SU-DHL-6 (cell line): ENCODE measurements around the gene CAPZA1.

Source experiments
- H2AFZ ChIP-seq: fragments of 200-600 bp; sonication (generic); 2 replicates; pipeline ENCODE4 v1.6.1; 2014; ENCODE audit warnings: low read depth, mild to moderate bottlenecking, moderate library complexity, mixed read lengths, antibody characterized with exemption, low read length; ENCODE audit not compliant: severe bottlenecking
- H3F3A ChIP-seq: fragments of 200-600 bp; shearing (Covaris generic); 2 replicates; pipeline ENCODE4 v1.6.0; 2016; ENCODE audit warnings: antibody characterized with exemption, mild to moderate bottlenecking; ENCODE audit not compliant: insufficient read depth
- H3K27ac ChIP-seq: fragments of 200-600 bp; sonication (generic); 2 replicates; pipeline ENCODE4 v1.5.1; 2016; ENCODE audit warnings: low read depth, mild to moderate bottlenecking, low read length, moderate library complexity, mixed read lengths
- H3K27me3 ChIP-seq: fragments of 200-600 bp; sonication (generic), shearing (Covaris generic); 2 replicates; pipeline ENCODE4 v1.6.0; 2014; ENCODE audit warnings: mild to moderate bottlenecking, low read length
- H3K36me3 ChIP-seq: fragments of 200-600 bp; sonication (generic); 2 replicates; pipeline ENCODE4 v1.6.1; 2014; ENCODE audit warnings: mild to moderate bottlenecking, low read length, mixed read lengths
- H3K4me2 ChIP-seq: fragments of 300-600, 200-600 bp; shearing (Covaris generic), sonication (generic); 2 replicates; pipeline ENCODE4 v1.6.0; 2014; ENCODE audit warnings: low read length, low read depth, mild to moderate bottlenecking; ENCODE audit not compliant: poor library complexity, severe bottlenecking
- H3K4me3 ChIP-seq: fragments of 200-600 bp; sonication (generic); 2 replicates; pipeline ENCODE4 v1.5.1; 2014; ENCODE audit warnings: antibody characterized with exemption, low read length, mild to moderate bottlenecking, mixed read lengths; ENCODE audit not compliant: insufficient read depth, poor library complexity, severe bottlenecking
- H3K79me2 ChIP-seq: fragments of 200-600 bp; sonication (generic); 2 replicates; pipeline ENCODE4 v1.6.1; 2014; ENCODE audit warnings: mild to moderate bottlenecking, low read length, moderate library complexity; ENCODE audit not compliant: insufficient read depth
- H3K9ac ChIP-seq: fragments of 200-600 bp; sonication (generic); 2 replicates; pipeline ENCODE4 v1.7.0; 2014; ENCODE audit warnings: mild to moderate bottlenecking, low read length
- H3K9me2 ChIP-seq: fragments of 200-600 bp; sonication (generic); replicated peaks from 2 replicates; pipeline ENCODE4 v1.6.1; 2014; ENCODE audit warnings: low read length; ENCODE audit not compliant: insufficient read depth
- H3K9me3 ChIP-seq: fragments of 200-600 bp; sonication (generic); 2 replicates; pipeline ENCODE4 v1.6.1; 2014; ENCODE audit warnings: low read length, mixed read lengths; ENCODE audit not compliant: insufficient read depth
- H4K20me1 ChIP-seq: fragments of 200-600 bp; sonication (generic); 2 replicates; pipeline ENCODE4 v1.6.1; 2014; ENCODE audit warnings: low read depth, mild to moderate bottlenecking, antibody characterized with exemption, low read length, moderate library complexity, mixed read lengths
- CTCF ChIP-seq: fragments of 200-600 bp; sonication (generic); IDR thresholded peaks from one replicate; pipeline ENCODE4 v1.5.1; 2017; ENCODE audit warnings: antibody characterized with exemption, mild to moderate bottlenecking, low read length, moderate library complexity; ENCODE audit not compliant: insufficient read depth, poor library complexity, severe bottlenecking
- EZH2phosphoT487 ChIP-seq: fragments of 200-600 bp; sonication (generic), shearing (Covaris generic); conservative IDR thresholded peaks from 2 replicates; pipeline ENCODE4 v1.6.1; 2018; ENCODE audit warnings: mild to moderate bottlenecking, antibody characterized with exemption, low read length, moderate library complexity, mixed read lengths

Gene CAPZA1

GRCh38 chr1:112589766-112590165, 29.9 kb upstream of the CAPZA1 start:
- 0 out of 2 replicates have a peak, but pooled peaks cover 9% of the 10 kb centered on the region for H3K9me3 ChIP-seq
- H3K27me3 ChIP-seq: no peaks in the 10 kb centered on the region
- H2AFZ ChIP-seq: no peak overlapping the region
- H3K9me2 ChIP-seq: no peaks in the 10 kb centered on the region
- no peak overlapping the region for H3K27ac ChIP-seq
- H3K4me3 ChIP-seq: no peak overlapping the region
- no peak overlapping the region for H3K9ac ChIP-seq
- TF ChIP-seq EZH2phosphoT487 (no peak), CTCF (no peak)
- 0 out of 2 replicates have a peak, but pooled peaks cover 7% of the 10 kb centered on the region for H3K36me3 ChIP-seq
- no peaks in the 10 kb centered on the region for H3F3A ChIP-seq
- H4K20me1 ChIP-seq: no peaks in the 10 kb centered on the region
- H3K79me2 ChIP-seq: no peaks in the 10 kb centered on the region
- no peak overlapping the region for H3K4me2 ChIP-seq

GRCh38 chr1:112594208-112594876, 25.3 kb upstream of the CAPZA1 start:
- Histone ChIP-seq H3K4me2 (no peak overlapping the region), H3K36me3 (0 out of 2 replicates have a peak, but pooled peaks cover 7% of the 10 kb centered on the region), H4K20me1 (no peaks in the 10 kb centered on the region), H3K27me3 (no peaks in the 10 kb centered on the region), H3K9me3 (0 out of 2 replicates have a peak, but pooled peaks cover 8% of the 10 kb centered on the region), H3K9me2 (no peaks in the 10 kb centered on the region), H2AFZ (no peak overlapping the region), H3K79me2 (no peaks in the 10 kb centered on the region), H3K4me3 (no peak overlapping the region), H3K9ac (no peak overlapping the region), H3K27ac (no peak overlapping the region), H3F3A (no peaks in the 10 kb centered on the region)
- no peak for TF ChIP-seq CTCF
- TF ChIP-seq EZH2phosphoT487: no peak

GRCh38 chr1:112599477-112599876, 20.2 kb upstream of the CAPZA1 start:
- H3K4me3 ChIP-seq: no peak overlapping the region
- H3K36me3 ChIP-seq: no peaks in the 10 kb centered on the region
- H3K9me3 ChIP-seq: no peaks in the 10 kb centered on the region
- no peak overlapping the region for H3K4me2 ChIP-seq
- H3K27ac ChIP-seq: no peak overlapping the region
- no peaks in the 10 kb centered on the region for H3K27me3 ChIP-seq
- no peak overlapping the region for H3K9ac ChIP-seq
- H4K20me1 ChIP-seq: no peaks in the 10 kb centered on the region
- H3K9me2 ChIP-seq: no peaks in the 10 kb centered on the region
- no peaks in the 10 kb centered on the region for H3K79me2 ChIP-seq
- TF ChIP-seq CTCF (no peak), EZH2phosphoT487 (no peak)
- no peak overlapping the region for H2AFZ ChIP-seq
- no peaks in the 10 kb centered on the region for H3F3A ChIP-seq
